Endothelial cell of umbilical vein (primary cell): ENCODE results near the gene SPSB2.

Experiments
- CTCF ChIP-seq, 2 donors: IDR thresholded peaks; 1 replicate in 1 of 2; 2 replicates in 1 of 2; pipeline ENCODE4 v1.5.1; 2011; ENCODE audit warnings: low read length in 2 of 2, mild to moderate bottlenecking in 2 of 2, moderate library complexity in 2 of 2, control low read depth in 1 of 2, inconsistent platforms in 1 of 2, low read depth in 1 of 2; ENCODE audit not compliant: insufficient read depth in 1 of 2; ENCODE audit errors: extremely low read depth in 1 of 2
- EZH2 ChIP-seq: IDR thresholded peaks from 2 replicates; pipeline ENCODE4 v1.6.1; 2012; ENCODE audit warnings: borderline replicate concordance, low read depth, mild to moderate bottlenecking, moderate library complexity, low read length, inconsistent platforms; ENCODE audit not compliant: severe bottlenecking
- GATA2 ChIP-seq: IDR thresholded peaks from 2 replicates; pipeline ENCODE4 v1.7.0; 2011; ENCODE audit warnings: low read depth, mild to moderate bottlenecking, moderate library complexity, mixed read lengths, low read length; ENCODE audit not compliant: insufficient read length, insufficient read depth
- JUN ChIP-seq: IDR thresholded peaks from 2 replicates; pipeline ENCODE4 v1.6.1; 2011; ENCODE audit warnings: borderline replicate concordance, low read depth; ENCODE audit not compliant: insufficient read length, insufficient read depth

DNA sequence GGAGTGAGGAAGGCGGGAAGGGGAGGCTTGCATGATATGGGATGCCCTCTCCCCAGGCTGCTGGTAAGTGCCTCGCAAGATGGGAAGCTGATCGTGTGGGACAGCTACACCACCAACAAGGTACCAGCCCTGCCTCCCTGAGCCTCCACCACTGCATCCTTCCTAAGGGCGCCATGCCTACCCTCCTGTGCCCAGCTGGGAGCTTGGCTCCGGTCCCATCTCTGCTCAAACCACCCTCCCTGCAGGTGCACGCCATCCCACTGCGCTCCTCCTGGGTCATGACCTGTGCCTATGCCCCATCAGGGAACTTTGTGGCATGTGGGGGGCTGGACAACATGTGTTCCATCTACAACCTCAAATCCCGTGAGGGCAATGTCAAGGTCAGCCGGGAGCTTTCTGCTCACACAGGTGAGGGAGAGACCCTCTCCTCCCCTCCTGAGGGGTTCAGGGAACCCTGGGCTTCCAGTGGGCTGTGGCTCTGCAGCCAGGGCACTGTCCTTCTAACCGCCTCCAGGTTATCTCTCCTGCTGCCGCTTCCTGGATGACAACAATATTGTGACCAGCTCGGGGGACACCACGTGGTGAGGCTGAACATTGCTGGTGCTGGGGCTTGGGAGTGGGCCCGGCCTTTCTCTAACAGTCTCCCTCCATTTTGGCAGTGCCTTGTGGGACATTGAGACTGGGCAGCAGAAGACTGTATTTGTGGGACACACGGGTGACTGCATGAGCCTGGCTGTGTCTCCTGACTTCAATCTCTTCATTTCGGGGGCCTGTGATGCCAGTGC is 29.8 kb downstream of the SPSB2 start:
- TF ChIP-seq CTCF (IDR thresholded peaks at IDR 0.05; ENCODE audit: extremely low read depth in 1 of 2, insufficient read depth in 1 of 2, low read depth in 1 of 2, low read length in 2 of 2) (no peak), JUN (no peak), EZH2 (no peak), GATA2 (no peak)
